Endothelial cell of umbilical vein (primary cell): ENCODE measurements around the gene LRRC32. TPM values are rescaled to one million over a fixed set of nuclear protein-coding genes. Genes with fewer than 3 reads are reported as not detected.

Experiments
- BruUV-seq: library from RNA; stranded (reverse); fragments of 400-500 nt; replicated peaks from 2 replicates; lab custom pipeline; 2021; lab: Mats Ljungman, UMichigan
- CTCF ChIA-PET: fragments of 300-600, 350-600 bp; sonication (Branson Sonifier 250); formaldehyde crosslinking; loops from one replicate; lab custom pipeline; 2021; ENCODE audit warnings: antibody characterized with exemption, inconsistent platforms; lab: Charles Lee
- POLR2A ChIA-PET: fragments of 300-600, 350-600 bp; sonication (Branson Sonifier 250); formaldehyde crosslinking; loops from one replicate; lab custom pipeline; 2021; ENCODE audit warnings: antibody characterized with exemption, inconsistent platforms; lab: Charles Lee
- DNase-seq: peaks from one replicate; pipeline ENCODE4 v3.0.0-alpha.2; 2011; ENCODE audit warnings: low read depth, low spot score
- FAIRE-seq: peaks from 2 replicates; lab custom pipeline; 2011; peaks lifted over from hg19 to GRCh38; lab: Jason Lieb, UNC
- H2AFZ ChIP-seq: 2 replicates; pipeline ENCODE4 v1.6.0; 2012; ENCODE audit warnings: low read depth, low read length, control low read depth, inconsistent platforms
- H3K27ac ChIP-seq: 2 replicates; pipeline ENCODE4 v1.5.1; 2011; ENCODE audit warnings: low read depth, mild to moderate bottlenecking, control low read depth, low read length, moderate library complexity; ENCODE audit not compliant: insufficient read depth
- H3K27me3 ChIP-seq, 2 experiments: 2 replicates each; pipeline versions ENCODE4 v1.6.0 to v1.6.1; 2011; ENCODE audit warnings: low read length in 2 of 2, mixed read lengths in 1 of 2; ENCODE audit not compliant: control insufficient read depth in 2 of 2, insufficient read depth in 2 of 2
- H3K36me3 ChIP-seq, 2 experiments: 2 replicates in 1 of 2; 3 replicates in 1 of 2; pipeline ENCODE4 v1.5.1; 2011; ENCODE audit warnings: low read length in 2 of 2, mild to moderate bottlenecking in 1 of 2, moderate library complexity in 1 of 2; ENCODE audit not compliant: control insufficient read depth in 2 of 2, insufficient read depth in 2 of 2; ENCODE audit errors: extremely low read depth in 1 of 2
- H3K4me1 ChIP-seq: 3 replicates; pipeline ENCODE4 v1.5.1; 2011; ENCODE audit warnings: mild to moderate bottlenecking, low read length; ENCODE audit not compliant: control insufficient read depth, insufficient read depth; ENCODE audit errors: extremely low read depth
- H3K4me2 ChIP-seq: 2 replicates; pipeline ENCODE4 v1.6.1; 2011; ENCODE audit warnings: low read length, control low read depth, mixed read lengths; ENCODE audit not compliant: insufficient read depth
- H3K4me3 ChIP-seq, 3 experiments: fragments of 200-600 bp in 1 of 3; sonication (generic), shearing (Covaris generic) in 1 of 3; replicated peaks in 1 of 3; 2 replicates each; pipeline ENCODE4 v1.5.1; 2011 to 2016; ENCODE audit warnings: control low read depth in 3 of 3, low read length in 3 of 3, mild to moderate bottlenecking in 2 of 3, inconsistent platforms in 1 of 3, low read depth in 1 of 3, moderate library complexity in 1 of 3; ENCODE audit not compliant: insufficient read depth in 1 of 3
- H3K79me2 ChIP-seq: 2 replicates; pipeline ENCODE4 v1.6.0; 2012; ENCODE audit warnings: low read length, inconsistent platforms; ENCODE audit not compliant: control insufficient read depth, insufficient read depth
- H3K9ac ChIP-seq: replicated peaks from 2 replicates; pipeline ENCODE3; 2011; ENCODE audit warnings: low read length, control low read depth; ENCODE audit not compliant: insufficient read depth; ENCODE audit errors: extremely low read depth
- H3K9me1 ChIP-seq: replicated peaks from 3 replicates; pipeline ENCODE4 v1.6.0; 2011; ENCODE audit warnings: mild to moderate bottlenecking, low read length; ENCODE audit not compliant: control insufficient read depth, insufficient read depth; ENCODE audit errors: extremely low read depth
- H3K9me3 ChIP-seq: replicated peaks from 2 replicates; pipeline ENCODE4 v1.5.1; 2012; ENCODE audit warnings: low read length, inconsistent platforms; ENCODE audit not compliant: control insufficient read depth, insufficient read depth
- H4K20me1 ChIP-seq: replicated peaks from 2 replicates; pipeline ENCODE3; 2011; ENCODE audit warnings: mild to moderate bottlenecking, low read length; ENCODE audit not compliant: control insufficient read depth, insufficient read depth; ENCODE audit errors: extremely low read depth
- EZH2 ChIP-seq: IDR thresholded peaks from 2 replicates; pipeline ENCODE4 v1.6.1; 2012; ENCODE audit warnings: borderline replicate concordance, low read depth, mild to moderate bottlenecking, moderate library complexity, low read length, inconsistent platforms; ENCODE audit not compliant: severe bottlenecking
- FOS ChIP-seq: IDR thresholded peaks from 2 replicates; pipeline ENCODE4 v1.6.1; 2011; ENCODE audit warnings: mild to moderate bottlenecking, low read length, moderate library complexity, borderline replicate concordance; ENCODE audit not compliant: insufficient read depth
- GATA2 ChIP-seq: IDR thresholded peaks from 2 replicates; pipeline ENCODE4 v1.7.0; 2011; ENCODE audit warnings: low read depth, mild to moderate bottlenecking, moderate library complexity, mixed read lengths, low read length; ENCODE audit not compliant: insufficient read length, insufficient read depth
- JUN ChIP-seq: IDR thresholded peaks from 2 replicates; pipeline ENCODE4 v1.6.1; 2011; ENCODE audit warnings: borderline replicate concordance, low read depth; ENCODE audit not compliant: insufficient read length, insufficient read depth
- MYC ChIP-seq: IDR thresholded peaks from one replicate; pipeline ENCODE4 v1.6.1; 2011; ENCODE audit warnings: mild to moderate bottlenecking, low read depth, low read length
- POLR2A ChIP-seq: IDR thresholded peaks from 2 replicates; pipeline ENCODE4 v1.6.1; 2012; ENCODE audit warnings: low read depth, mild to moderate bottlenecking, control low read depth, low read length
- POLR2AphosphoS5 ChIP-seq: IDR thresholded peaks from 2 replicates; pipeline ENCODE4 v1.6.1; 2012; ENCODE audit warnings: low read depth, mild to moderate bottlenecking, control low read depth, low read length, moderate library complexity; ENCODE audit not compliant: insufficient read depth
- dilution Hi-C: fragments of 300-500 bp; cut with MboI; formaldehyde crosslinking; loops from one replicate; pipeline ENCODE4 v1.15.0; 2019; ENCODE audit warnings: low sequenced_read_pairs; ENCODE audit not compliant: extremely low pct_ligation_motif_present
- intact Hi-C: fragments of 100-400 bp; cut with micrococcal nuclease; formaldehyde crosslinking; loops from one replicate; pipeline ENCODE4 v1.10.0; 2022
- polyA plus RNA-seq, 4 experiments: library from polyadenylated mRNA; depleted of rRNA in 3 of 4; stranded (reverse) in 3 of 4; unstranded in 1 of 4; fragments of >200 nt; gene quantifications; 2 replicates each; pipeline versions ENCODE4 v1.2.1 to v1.2.3, GENCODE V29; 2011 to 2012; ENCODE audit warnings: missing spikeins in 1 of 4
- total RNA-seq: library from RNA; stranded (reverse); gene quantifications from 2 replicates; pipeline ENCODE4 v1.2.3, GENCODE V29; 2021
- TF ChIP-seq, protein P1 (sequence below): IDR thresholded peaks from 2 replicates; pipeline ENCODE4 v1.6.1; 2011; ENCODE audit not compliant: insufficient read depth, insufficient read length
- TF ChIP-seq, protein P2 (sequence below), 2 donors: IDR thresholded peaks; 1 replicate in 1 of 2; 2 replicates in 1 of 2; pipeline ENCODE4 v1.5.1; 2011; ENCODE audit warnings: low read length in 2 of 2, mild to moderate bottlenecking in 2 of 2, moderate library complexity in 2 of 2, control low read depth in 1 of 2, inconsistent platforms in 1 of 2, low read depth in 1 of 2; ENCODE audit not compliant: insufficient read depth in 1 of 2; ENCODE audit errors: extremely low read depth in 1 of 2

The LRRC32 gene
- total and polyA plus RNA-seq, 2 donors (not counting 3 experiments of a cell fraction or from before 2014, with no cell fraction given), result 77.2 to 117 TPM

GRCh38 chr11:76705826-76706225, 35.3 kb upstream of the LRRC32 start:
- TF ChIP-seq GATA2, result no peak
- TF ChIP-seq, protein P1, sequence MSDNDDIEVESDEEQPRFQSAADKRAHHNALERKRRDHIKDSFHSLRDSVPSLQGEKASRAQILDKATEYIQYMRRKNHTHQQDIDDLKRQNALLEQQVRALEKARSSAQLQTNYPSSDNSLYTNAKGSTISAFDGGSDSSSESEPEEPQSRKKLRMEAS, result no peak
- no peak for TF ChIP-seq MYC
- Histone ChIP-seq H3K36me3 (no peaks in the 10 kb centered on the region), H3K79me2 (no peaks in the 10 kb centered on the region), H3K9me3 (no peaks in the 10 kb centered on the region), H3K27ac (no peak overlapping the region), H3K27me3 (no peaks in the 10 kb centered on the region), H3K4me3 (no peak overlapping the region), H2AFZ (no peak overlapping the region), H3K9me1 (no peaks in the 10 kb centered on the region), H3K4me2 (no peak overlapping the region), H3K9ac (no peak overlapping the region), H3K4me1 (peaks cover 11% of the 10 kb centered on the region), H4K20me1 (no peaks in the 10 kb centered on the region)
- dilution Hi-C loops, result no loop called here
- FAIRE-seq, result no peak
- no peak for DNase-seq
- no TSS peak for BruUV-seq
- intact Hi-C loops, result no loop called here
- POLR2A ChIA-PET, result no interaction called here
- CTCF ChIA-PET, result interaction anchor here (2.6 kb wide), 1 partner anchor 16 kb away, joined by 11 read pairs; no protein-coding TSS in a partner anchor

DNA sequence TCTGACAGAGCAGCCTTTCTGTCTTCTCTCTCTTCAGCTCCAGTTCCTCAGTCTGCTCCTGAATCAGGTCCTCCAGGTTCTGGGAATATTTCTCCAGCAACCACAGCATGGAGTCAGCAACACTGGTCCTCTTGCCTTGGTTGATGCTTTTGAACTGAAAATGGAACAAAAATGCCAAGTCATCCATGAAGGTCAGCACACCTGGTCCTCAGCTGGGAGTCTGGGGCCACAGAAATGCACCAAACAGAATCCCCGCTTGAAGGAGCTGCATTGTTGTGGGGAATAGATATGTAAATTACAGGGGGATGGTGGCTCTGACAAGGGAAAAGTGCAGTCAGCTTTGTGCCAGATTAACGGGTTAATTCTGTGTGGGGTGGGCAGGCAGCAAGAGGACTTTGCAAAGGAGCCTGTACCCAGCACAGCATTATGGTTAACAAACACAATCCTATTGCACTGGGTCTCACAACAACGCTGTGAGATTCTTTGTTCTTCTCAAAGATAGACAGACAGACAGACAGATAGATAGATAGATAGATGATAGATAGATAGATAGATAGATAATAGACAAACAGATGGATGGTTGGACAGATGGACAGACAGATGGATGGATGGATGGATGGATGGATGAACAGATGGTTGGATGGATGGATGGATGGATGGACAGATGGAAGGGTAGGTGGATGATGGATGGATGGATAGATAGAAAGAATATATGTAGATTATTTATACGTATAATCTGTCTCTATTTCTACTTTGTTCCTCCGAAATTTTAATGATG, 33.8 kb upstream of the LRRC32 start:
- no peaks in the 10 kb centered on the region for H3K9me1 ChIP-seq
- dilution Hi-C loops (no loop called here), intact Hi-C loops (no loop called here)
- H3K4me1 ChIP-seq, result peaks cover 24% of the 10 kb centered on the region
- H3K4me2 ChIP-seq, result no peak overlapping the region
- H3K9ac ChIP-seq, result no peak overlapping the region
- H3K79me2 ChIP-seq, result no peaks in the 10 kb centered on the region
- TF ChIP-seq FOS, result no peak
- TF ChIP-seq EZH2, result no peak
- no peak for TF ChIP-seq POLR2A
- no peak for TF ChIP-seq POLR2AphosphoS5
- TF ChIP-seq MYC, result no peak
- TF ChIP-seq, protein P2, sequence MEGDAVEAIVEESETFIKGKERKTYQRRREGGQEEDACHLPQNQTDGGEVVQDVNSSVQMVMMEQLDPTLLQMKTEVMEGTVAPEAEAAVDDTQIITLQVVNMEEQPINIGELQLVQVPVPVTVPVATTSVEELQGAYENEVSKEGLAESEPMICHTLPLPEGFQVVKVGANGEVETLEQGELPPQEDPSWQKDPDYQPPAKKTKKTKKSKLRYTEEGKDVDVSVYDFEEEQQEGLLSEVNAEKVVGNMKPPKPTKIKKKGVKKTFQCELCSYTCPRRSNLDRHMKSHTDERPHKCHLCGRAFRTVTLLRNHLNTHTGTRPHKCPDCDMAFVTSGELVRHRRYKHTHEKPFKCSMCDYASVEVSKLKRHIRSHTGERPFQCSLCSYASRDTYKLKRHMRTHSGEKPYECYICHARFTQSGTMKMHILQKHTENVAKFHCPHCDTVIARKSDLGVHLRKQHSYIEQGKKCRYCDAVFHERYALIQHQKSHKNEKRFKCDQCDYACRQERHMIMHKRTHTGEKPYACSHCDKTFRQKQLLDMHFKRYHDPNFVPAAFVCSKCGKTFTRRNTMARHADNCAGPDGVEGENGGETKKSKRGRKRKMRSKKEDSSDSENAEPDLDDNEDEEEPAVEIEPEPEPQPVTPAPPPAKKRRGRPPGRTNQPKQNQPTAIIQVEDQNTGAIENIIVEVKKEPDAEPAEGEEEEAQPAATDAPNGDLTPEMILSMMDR (IDR thresholded peaks at IDR 0.05; ENCODE audit: extremely low read depth in 1 of 2, insufficient read depth in 1 of 2, low read depth in 1 of 2, low read length in 2 of 2), result no peak
- no peak for TF ChIP-seq GATA2
- TF ChIP-seq, protein P1, result no peak
- TF ChIP-seq JUN, result no peak
- H3K9me3 ChIP-seq, result no peaks in the 10 kb centered on the region
- H3K27me3 ChIP-seq, result no peaks in the 10 kb centered on the region
- FAIRE-seq, result no peak
- ChIA-PET POLR2A (no interaction called here), CTCF (interaction anchor here (1.1 to 4.8 kb wide), 2 partner anchors 17 to 19 kb away, joined by 3 to 23 read pairs; no protein-coding TSS in a partner anchor)
- no peak overlapping the region for H3K27ac ChIP-seq
- no peak for DNase-seq
- H4K20me1 ChIP-seq, result no peaks in the 10 kb centered on the region
- no TSS peak for BruUV-seq
- no peak overlapping the region for H2AFZ ChIP-seq
- H3K4me3 ChIP-seq, result no peak overlapping the region
- no peaks in the 10 kb centered on the region for H3K36me3 ChIP-seq
